NCI-H526 (cell line): ENCODE measurements around the gene HOXB5.

Source experiments
- DNase-seq, 2 experiments: peaks; one replicate each; lab custom pipeline; 2025; lab: John Stamatoyannopoulos, UW

Gene HOXB5

GRCh38 chr17:48593126-48593829 lies at the start of gene HOXB5:
Gene HOXB5, minus strand, starts transcription at chr17:48593779. Its CDS starts 97 bp downstream, at chr17:48593682.
- peak; percentile 51 to 80 for DNase-seq

- DNase-seq = no peak
These were observed 49.5 kb upstream of the HOXB5 start for GRCh38 chr17:48642843-48643696.

- no peak for DNase-seq
These were observed 48.7 kb upstream of the HOXB5 start for GRCh38 chr17:48642059-48642842.

GRCh38 chr17:48641541-48642058 lies 48.0 kb upstream of the HOXB5 start:
- DNase-seq = no peak

- DNase-seq = no peak
These were observed 47.2 kb upstream of the HOXB5 start for GRCh38 chr17:48640858-48641180.

- no peak for DNase-seq
These were observed 46.6 kb upstream of the HOXB5 start for GRCh38 chr17:48639982-48640857.

- DNase-seq = no peak
These were observed 45.6 kb upstream of the HOXB5 start for GRCh38 chr17:48639136-48639535.

- DNase-seq = no peak
These were observed 44.0 kb upstream of the HOXB5 start for GRCh38 chr17:48637323-48638260.

GRCh38 chr17:48636177-48637018 lies 42.8 kb upstream of the HOXB5 start:
- DNase-seq = peak; percentile 76 to 97

- DNase-seq = no peak
These were observed 41.1 kb upstream of the HOXB5 start for GRCh38 chr17:48634493-48635208.

GRCh38 chr17:48633266-48633677 lies 39.7 kb upstream of the HOXB5 start:
- DNase-seq = no peak

GRCh38 chr17:48632579-48633265 lies 39.1 kb upstream of the HOXB5 start:
- no peak for DNase-seq

- no peak for DNase-seq
These were observed 38.4 kb upstream of the HOXB5 start for GRCh38 chr17:48631693-48632578.

GRCh38 chr17:48630925-48631692 lies 37.5 kb upstream of the HOXB5 start:
- DNase-seq = no peak

- no peak for DNase-seq
These were observed 36.7 kb upstream of the HOXB5 start for GRCh38 chr17:48630009-48630924.
